Measurements from ENCODE around the gene IGDCC3.

DNA sequence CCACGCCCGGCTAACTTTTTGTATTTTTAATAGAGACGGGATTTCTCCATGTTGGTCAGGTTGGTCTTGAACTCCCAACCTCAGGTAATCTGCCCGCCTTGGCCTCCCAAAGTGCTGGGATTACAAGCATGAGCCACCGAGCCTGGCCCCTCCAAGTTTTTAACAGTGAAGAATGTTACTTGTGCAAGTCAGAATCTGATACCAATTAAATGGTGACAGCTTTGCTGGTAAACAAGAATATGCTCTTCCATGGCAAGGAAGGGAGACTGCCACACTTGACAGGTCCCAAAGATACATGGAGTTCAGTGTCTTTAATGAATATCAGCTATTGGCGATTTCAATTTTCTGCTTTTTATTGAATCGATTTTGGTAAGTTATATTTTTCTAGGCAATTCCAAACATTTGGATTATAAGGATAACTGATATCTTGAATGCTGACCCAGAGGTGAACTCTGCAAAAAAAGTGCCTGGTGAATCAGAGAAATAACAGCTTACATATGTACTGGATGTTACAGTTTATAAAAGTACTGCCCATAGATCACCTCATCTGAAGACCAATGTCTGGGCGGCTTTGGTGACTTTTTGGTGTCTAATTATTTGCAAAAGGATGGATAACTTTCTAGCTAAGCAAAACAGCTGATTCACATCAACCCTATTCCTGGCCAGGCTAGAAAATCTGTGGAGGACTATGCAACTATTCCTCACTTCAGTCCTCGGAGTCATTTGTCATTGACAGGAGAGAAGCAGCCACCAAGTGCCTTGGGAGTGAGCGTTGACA lies 92.3 kb downstream of the IGDCC3 start:
- TF ChIP-seq, protein P1, sequence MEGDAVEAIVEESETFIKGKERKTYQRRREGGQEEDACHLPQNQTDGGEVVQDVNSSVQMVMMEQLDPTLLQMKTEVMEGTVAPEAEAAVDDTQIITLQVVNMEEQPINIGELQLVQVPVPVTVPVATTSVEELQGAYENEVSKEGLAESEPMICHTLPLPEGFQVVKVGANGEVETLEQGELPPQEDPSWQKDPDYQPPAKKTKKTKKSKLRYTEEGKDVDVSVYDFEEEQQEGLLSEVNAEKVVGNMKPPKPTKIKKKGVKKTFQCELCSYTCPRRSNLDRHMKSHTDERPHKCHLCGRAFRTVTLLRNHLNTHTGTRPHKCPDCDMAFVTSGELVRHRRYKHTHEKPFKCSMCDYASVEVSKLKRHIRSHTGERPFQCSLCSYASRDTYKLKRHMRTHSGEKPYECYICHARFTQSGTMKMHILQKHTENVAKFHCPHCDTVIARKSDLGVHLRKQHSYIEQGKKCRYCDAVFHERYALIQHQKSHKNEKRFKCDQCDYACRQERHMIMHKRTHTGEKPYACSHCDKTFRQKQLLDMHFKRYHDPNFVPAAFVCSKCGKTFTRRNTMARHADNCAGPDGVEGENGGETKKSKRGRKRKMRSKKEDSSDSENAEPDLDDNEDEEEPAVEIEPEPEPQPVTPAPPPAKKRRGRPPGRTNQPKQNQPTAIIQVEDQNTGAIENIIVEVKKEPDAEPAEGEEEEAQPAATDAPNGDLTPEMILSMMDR (IDR thresholded peaks at IDR 0.05; ENCODE audit: low read depth, low read length), result no peak
- no peak for TF ChIP-seq POLR2A (IDR thresholded peaks at IDR 0.05; ENCODE audit: extremely low read depth, insufficient read length)

Measured in NB4 (cell line).